GM21737 (cell line): Measurements from ENCODE around the gene F8.
"Not testable (repeated sequence)": the region's sequence is repeated elsewhere in the genome, so short reads cannot be mapped to it uniquely, and the experiment has no call there.

ENCODE experiments used
- ATAC-seq: cut with Tn5 transposase; IDR thresholded peaks from one replicate; pipeline ENCODE4 v1.9.1; 2021; ENCODE audit warnings: mild to moderate bottlenecking, moderate library complexity; ENCODE audit not compliant: unreplicated experiment

Gene F8

GRCh38 chrX:154988719-154989118 is 33.8 kb downstream of the F8 start:
- no peak for ATAC-seq

- no peak for ATAC-seq
Measured at GRCh38 chrX:154987940-154988339, 34.6 kb downstream of the F8 start.

GRCh38 chrX:154986826-154987575 is 35.5 kb downstream of the F8 start:
- no peak for ATAC-seq

GRCh38 chrX:154981116-154981411 is 41.5 kb downstream of the F8 start:
- no peak for ATAC-seq

GRCh38 chrX:154980330-154981115 is 42.0 kb downstream of the F8 start:
- ATAC-seq, result peak; percentile 85

GRCh38 chrX:154979629-154980028 is 42.9 kb downstream of the F8 start:
- ATAC-seq, result no peak

- ATAC-seq, result no peak
Measured at GRCh38 chrX:154968353-154968752, 54.2 kb downstream of the F8 start.

GRCh38 chrX:154967603-154968002 is 54.9 kb downstream of the F8 start:
- ATAC-seq, result no peak

- ATAC-seq, result no peak
Measured at GRCh38 chrX:154961947-154962346, 60.6 kb downstream of the F8 start.

- ATAC-seq, result not testable (repeated sequence)
Measured at GRCh38 chrX:154955799-154956198, 66.7 kb downstream of the F8 start.

GRCh38 chrX:154939265-154939664 is 83.3 kb downstream of the F8 start:
- not testable (repeated sequence) for ATAC-seq

GRCh38 chrX:154924771-154925170 is 97.8 kb downstream of the F8 start:
- ATAC-seq, result not testable (repeated sequence)

- no peak for ATAC-seq
Measured at GRCh38 chrX:154918060-154918483, 104.5 kb downstream of the F8 start.

GRCh38 chrX:154914052-154914451 is 108.5 kb downstream of the F8 start:
- ATAC-seq, result no peak

GRCh38 chrX:154910528-154910927 is 112.0 kb downstream of the F8 start:
- not testable (repeated sequence) for ATAC-seq

- ATAC-seq, result not testable (repeated sequence)
Measured at GRCh38 chrX:154910048-154910447, 112.5 kb downstream of the F8 start.

- ATAC-seq, result no peak
Measured at GRCh38 chrX:154908821-154909220, 113.7 kb downstream of the F8 start.

GRCh38 chrX:154902408-154902807 is 120.1 kb downstream of the F8 start:
- no peak for ATAC-seq

- no peak for ATAC-seq
Measured at GRCh38 chrX:154900323-154900722, 122.2 kb downstream of the F8 start.

- no peak for ATAC-seq
Measured at GRCh38 chrX:154892296-154892695, 130.2 kb downstream of the F8 start.

- ATAC-seq, result no peak
Measured at GRCh38 chrX:154890990-154891639, 131.4 kb downstream of the F8 start.

GRCh38 chrX:154886789-154887221 is 135.7 kb downstream of the F8 start:
- peak; percentile 48 for ATAC-seq
